HEK293 (cell line): ENCODE results near the gene LHX2.

Source experiments
- CTCF ChIA-PET: fragments of 350-600 bp; formaldehyde crosslinking; extraction: SDS; loops from one replicate; lab custom pipeline; 2021; ENCODE audit warnings: antibody characterized with exemption; lab: Yijun Ruan, JAX
- POLR2A ChIA-PET: fragments of 300-600 bp; formaldehyde crosslinking; extraction: SDS; loops from one replicate; lab custom pipeline; 2020; ENCODE audit warnings: antibody characterized with exemption, inconsistent platforms; lab: Yijun Ruan, JAX
- H3K27ac ChIP-seq: fragments of 200-500 bp; sonication (Bioruptor generic); 2 replicates; pipeline ENCODE4 v1.5.1; 2014; ENCODE audit warnings: low read depth, low read length, control low read depth, inconsistent platforms; ENCODE audit errors: extremely low read depth
- H3K36me3 ChIP-seq, 2 experiments: fragments of 200-500 bp in 1 of 2; sonication (Bioruptor generic) in 1 of 2; 1 replicate in 1 of 2; 2 replicates in 1 of 2; pipeline ENCODE4 v1.5.1; 2014 to 2017; ENCODE audit warnings: inconsistent platforms in 2 of 2, low read length in 2 of 2; ENCODE audit not compliant: control insufficient read depth in 2 of 2, insufficient read depth in 1 of 2
- H3K4me1 ChIP-seq: fragments of 200-500 bp; sonication (Bioruptor generic); 2 replicates; pipeline ENCODE4 v1.5.1; 2014; ENCODE audit warnings: mild to moderate bottlenecking, low read length, inconsistent platforms; ENCODE audit not compliant: control insufficient read depth, insufficient read depth
- H3K4me3 ChIP-seq: 2 replicates; pipeline ENCODE4 v1.5.1; 2011; ENCODE audit warnings: low read depth, mild to moderate bottlenecking, control low read depth, low read length, moderate library complexity
- H3K9me3 ChIP-seq: fragments of 200-500 bp; sonication (Bioruptor generic); 2 replicates; pipeline ENCODE4 v1.5.1; 2014; ENCODE audit warnings: low read depth, low read length, inconsistent platforms; ENCODE audit not compliant: control insufficient read depth, insufficient read depth
- GLI4 ChIP-seq: fragments of 450-650 bp; formaldehyde crosslinking; IDR thresholded peaks from 2 replicates; pipeline ENCODE4 v1.5.1; 2016; ENCODE audit warnings: missing biosample characterization, missing genetic modification characterization
- MYNN ChIP-seq: fragments of 450-650 bp; formaldehyde crosslinking; IDR thresholded peaks from 2 replicates; pipeline ENCODE4 v1.5.1; 2016; ENCODE audit warnings: missing biosample characterization, missing genetic modification characterization, borderline replicate concordance
- PRDM1 ChIP-seq: fragments of 450-650 bp; formaldehyde crosslinking; IDR thresholded peaks from 2 replicates; pipeline ENCODE4; 2016; ENCODE audit warnings: missing biosample characterization, missing genetic modification characterization
- PRDM6 ChIP-seq: fragments of 450-650 bp; formaldehyde crosslinking; IDR thresholded peaks from 2 replicates; pipeline ENCODE4 v1.5.1; 2017; ENCODE audit warnings: missing biosample characterization, missing genetic modification characterization
- WT1 ChIP-seq: fragments of 450-650 bp; formaldehyde crosslinking; IDR thresholded peaks from 2 replicates; pipeline ENCODE4 v1.5.1; 2016; ENCODE audit warnings: missing biosample characterization, missing genetic modification characterization
- ZBTB10 ChIP-seq: fragments of 450-650 bp; formaldehyde crosslinking; IDR thresholded peaks from 2 replicates; pipeline ENCODE4 v1.5.1; 2016; ENCODE audit warnings: missing biosample characterization, missing genetic modification characterization
- ZBTB11 ChIP-seq: fragments of 450-650 bp; formaldehyde crosslinking; conservative IDR thresholded peaks from 2 replicates; pipeline ENCODE4 v1.5.1; 2016; ENCODE audit warnings: low read depth, missing biosample characterization, missing genetic modification characterization
- ZBTB8A ChIP-seq: fragments of 450-650 bp; formaldehyde crosslinking; IDR thresholded peaks from 2 replicates; pipeline ENCODE4 v1.5.1; 2016; ENCODE audit warnings: missing biosample characterization, missing genetic modification characterization
- ZNF121 ChIP-seq: fragments of 450-650 bp; formaldehyde crosslinking; IDR thresholded peaks from 2 replicates; pipeline ENCODE4 v1.5.1; 2016; ENCODE audit warnings: missing biosample characterization, missing genetic modification characterization
- ZNF138 ChIP-seq: fragments of 450-650 bp; formaldehyde crosslinking; IDR thresholded peaks from 2 replicates; pipeline ENCODE4 v1.5.1; 2016; ENCODE audit warnings: missing biosample characterization, missing genetic modification characterization, borderline replicate concordance
- ZNF175 ChIP-seq: fragments of 450-650 bp; formaldehyde crosslinking; IDR thresholded peaks from 2 replicates; pipeline ENCODE4 v1.5.1; 2016; ENCODE audit warnings: missing biosample characterization, missing genetic modification characterization
- ZNF221 ChIP-seq: fragments of 450-650 bp; formaldehyde crosslinking; IDR thresholded peaks from 2 replicates; pipeline ENCODE4 v1.5.1; 2017; ENCODE audit warnings: missing biosample characterization, missing genetic modification characterization, borderline replicate concordance
- ZNF248 ChIP-seq: fragments of 450-650 bp; formaldehyde crosslinking; IDR thresholded peaks from 2 replicates; pipeline ENCODE4 v1.5.1; 2017; ENCODE audit warnings: missing biosample characterization, missing genetic modification characterization
- ZNF292 ChIP-seq: fragments of 450-650 bp; formaldehyde crosslinking; IDR thresholded peaks from 2 replicates; pipeline ENCODE4 v1.5.1; 2016; ENCODE audit warnings: low read depth, missing biosample characterization, missing genetic modification characterization, borderline replicate concordance
- ZNF341 ChIP-seq: fragments of 450-650 bp; formaldehyde crosslinking; IDR thresholded peaks from 2 replicates; pipeline ENCODE4; 2016; ENCODE audit warnings: low read depth, missing biosample characterization, missing genetic modification characterization
- ZNF521 ChIP-seq: fragments of 450-650 bp; formaldehyde crosslinking; IDR thresholded peaks from 2 replicates; pipeline ENCODE4 v1.5.1; 2017; ENCODE audit warnings: missing biosample characterization, mild to moderate bottlenecking, missing genetic modification characterization
- ZNF529 ChIP-seq: fragments of 450-650 bp; formaldehyde crosslinking; IDR thresholded peaks from 2 replicates; pipeline ENCODE4 v1.5.1; 2017; ENCODE audit warnings: missing genetic modification characterization, missing biosample characterization; ENCODE audit not compliant: insufficient replicate concordance
- ZNF548 ChIP-seq: fragments of 450-650 bp; formaldehyde crosslinking; IDR thresholded peaks from 2 replicates; pipeline ENCODE4 v1.5.1; 2016; ENCODE audit warnings: missing biosample characterization, missing genetic modification characterization
- ZNF704 ChIP-seq: fragments of 450-650 bp; formaldehyde crosslinking; IDR thresholded peaks from 2 replicates; pipeline ENCODE4 v1.5.1; 2016; ENCODE audit warnings: missing biosample characterization, missing genetic modification characterization
- ZNF768 ChIP-seq: fragments of 450-650 bp; formaldehyde crosslinking; IDR thresholded peaks from 2 replicates; pipeline ENCODE4 v1.5.1; 2018; ENCODE audit warnings: missing biosample characterization, mild to moderate bottlenecking, missing genetic modification characterization
- ZSCAN4 ChIP-seq: fragments of 450-650 bp; formaldehyde crosslinking; IDR thresholded peaks from 2 replicates; pipeline ENCODE4 v1.5.1; 2017; ENCODE audit warnings: missing biosample characterization, missing genetic modification characterization

LHX2 gene

GRCh38 chr9:124006448-124007361 lies 4.9 kb upstream of the LHX2 start:
- POLR2A ChIA-PET, result interaction anchor here (0.6 to 1.0 kb wide), 2 partner anchors 78 to 86 kb away, joined by 3 read pairs; no protein-coding TSS in a partner anchor
- H3K27ac ChIP-seq, result no peak overlapping the region; the same call in 1 of the 2 replicates
- no peaks in the 10 kb centered on the region for H3K9me3 ChIP-seq
- no peaks in the 10 kb centered on the region for H3K36me3 ChIP-seq
- CTCF ChIA-PET, result interaction anchor here (1.4 kb wide), 1 partner anchor 34 kb away, joined by 4 read pairs; no protein-coding TSS in a partner anchor
- H3K4me1 ChIP-seq, result peaks cover 55% of the 10 kb centered on the region
- H3K4me3 ChIP-seq, result no peak overlapping the region
- TF ChIP-seq GLI4 (tag by site-specific recombination), result no peak
- TF ChIP-seq ZNF341, result no peak
- TF ChIP-seq ZNF121 (tag by site-specific recombination), result no peak
- peak; percentile 30; the same call in 1 of the 2 replicates for TF ChIP-seq ZBTB8A (tag by site-specific recombination)
- TF ChIP-seq ZNF221, result no peak
- TF ChIP-seq ZNF292 (tag by site-specific recombination), result no peak
- TF ChIP-seq ZNF521 (tag by site-specific recombination), result no peak
- no peak for TF ChIP-seq ZNF768 (tag by site-specific recombination)
- no peak for TF ChIP-seq PRDM1
- no peak for TF ChIP-seq ZNF248 (tag by site-specific recombination)
- no peak for TF ChIP-seq ZBTB10 (tag by site-specific recombination)
- 0 out of 2 replicates have a peak, but pooled peaks have one; percentile 26 for TF ChIP-seq WT1 (tag by site-specific recombination)
- no peak for TF ChIP-seq ZBTB11 (tag by site-specific recombination)
- no peak for TF ChIP-seq ZNF175
- no peak for TF ChIP-seq PRDM6 (tag by site-specific recombination)
- TF ChIP-seq MYNN (tag by site-specific recombination), result no peak
- TF ChIP-seq ZNF138 (tag by site-specific recombination), result no peak
- no peak for TF ChIP-seq ZSCAN4
- TF ChIP-seq ZNF529 (tag by site-specific recombination), result no peak
- TF ChIP-seq ZNF704 (tag by site-specific recombination), result no peak
- TF ChIP-seq ZNF548 (tag by site-specific recombination), result no peak
